GM19328 (cell line): ENCODE measurements around the gene NEK3.
"Not testable (repeated sequence)": the region's sequence is repeated elsewhere in the genome, so short reads cannot be mapped to it uniquely, and the experiment has no call there.

Experiments used
- ATAC-seq: cut with Tn5 transposase; IDR thresholded peaks from one replicate; pipeline ENCODE4 v1.9.1; 2021; ENCODE audit warnings: mild to moderate bottlenecking, moderate library complexity; ENCODE audit not compliant: unreplicated experiment

Gene NEK3

GRCh38 chr13:52170828-52171391 lies 11.5 kb upstream of the NEK3 start:
- ATAC-seq, result not testable (repeated sequence)

GRCh38 chr13:52169839-52170238 lies 10.4 kb upstream of the NEK3 start:
- ATAC-seq, result no peak

- no peak for ATAC-seq
Measured at GRCh38 chr13:52165411-52165810, 6.0 kb upstream of the NEK3 start.

GRCh38 chr13:52164989-52165388 lies 5.6 kb upstream of the NEK3 start:
- no peak for ATAC-seq

- ATAC-seq, result not testable (repeated sequence)
Measured at GRCh38 chr13:52163878-52164277, 4.5 kb upstream of the NEK3 start.

GRCh38 chr13:52162279-52163101 lies 3.1 kb upstream of the NEK3 start:
- ATAC-seq, result no peak

GRCh38 chr13:52161181-52161646 lies 1.8 kb upstream of the NEK3 start:
- no peak for ATAC-seq

- no peak for ATAC-seq
Measured at GRCh38 chr13:52160506-52160905, 1.1 kb upstream of the NEK3 start.

- ATAC-seq, result no peak
Measured at GRCh38 chr13:52160053-52160452, 656 bp upstream of the NEK3 start.

GRCh38 chr13:52158629-52159158 lies 703 bp downstream of the NEK3 start:
- peak; percentile 22 for ATAC-seq

GRCh38 chr13:52156724-52157261 lies 2.6 kb downstream of the NEK3 start:
- ATAC-seq, result no peak

- ATAC-seq, result no peak
Measured at GRCh38 chr13:52155177-52155576, 4.2 kb downstream of the NEK3 start.

GRCh38 chr13:52147225-52147624 lies 12.2 kb downstream of the NEK3 start:
- ATAC-seq, result no peak

GRCh38 chr13:52141299-52141698 lies 18.1 kb downstream of the NEK3 start:
- ATAC-seq, result no peak

- ATAC-seq, result no peak
Measured at GRCh38 chr13:52137489-52137888, 21.9 kb downstream of the NEK3 start.

GRCh38 chr13:52136763-52137162 lies 22.6 kb downstream of the NEK3 start:
- ATAC-seq, result no peak

GRCh38 chr13:52130641-52131040 lies 28.8 kb downstream of the NEK3 start:
- no peak for ATAC-seq

GRCh38 chr13:52128714-52129700 lies 30.4 kb downstream of the NEK3 start, which contains the start of gene NEK5:
Gene NEK5 (minus strand): TSS chr13:52129073. CDS start chr13:52127482, 1,591 bp downstream.
- peak; percentile 56 for ATAC-seq

GRCh38 chr13:52127783-52128702 lies 31.4 kb downstream of the NEK3 start:
- ATAC-seq, result peak; percentile 62
